Ovary (tissue), 3 donors: ENCODE measurements around the gene NRXN3.

Experiments used
- CTCF ChIP-seq, 3 donors: fragments of 450-650 bp in 2 of 3; fragments of 200-600 bp in 1 of 3; IDR thresholded peaks; one replicate each; pipeline versions ENCODE4 v1.5.1 to v1.8.0; 2016 to 2022; ENCODE audit warnings: antibody characterized with exemption in 3 of 3, mild to moderate bottlenecking in 1 of 3
- EP300 ChIP-seq: sonication (generic); formaldehyde crosslinking; IDR thresholded peaks from one replicate; pipeline ENCODE4 v1.6.1; 2017; ENCODE audit warnings: antibody characterized with exemption
- POLR2A ChIP-seq: fragments of 450-650 bp; IDR thresholded peaks from one replicate; pipeline ENCODE4 v1.6.1; 2017; ENCODE audit warnings: antibody characterized with exemption, mild to moderate bottlenecking, moderate library complexity
- donor health status: DM: no; HTN: no; CAD: no.

- TF ChIP-seq EP300 (no peak), CTCF (IDR thresholded peaks at IDR 0.05) (no peak), POLR2A (no peak)
These were observed 1669.9 kb downstream of the NRXN3 start for GRCh38 chr14:79840103-79840502.
